HG03064 (cell line): ENCODE measurements around the gene ZDHHC4.
A peak's percentile ranks its signal among the peaks of the same experiment; 100 is the strongest.
"Not testable (repeated sequence)": the region's sequence is repeated elsewhere in the genome, so short reads cannot be mapped to it uniquely, and the experiment has no call there.

Experiments
- ATAC-seq: cut with Tn5 transposase; IDR thresholded peaks from one replicate; pipeline ENCODE4 v1.9.1; 2021; ENCODE audit warnings: low read depth; ENCODE audit not compliant: unreplicated experiment

The ZDHHC4 gene

GRCh38 chr7:6631605-6632004 is 54.4 kb downstream of the ZDHHC4 start:
- no peak for ATAC-seq

DNA sequence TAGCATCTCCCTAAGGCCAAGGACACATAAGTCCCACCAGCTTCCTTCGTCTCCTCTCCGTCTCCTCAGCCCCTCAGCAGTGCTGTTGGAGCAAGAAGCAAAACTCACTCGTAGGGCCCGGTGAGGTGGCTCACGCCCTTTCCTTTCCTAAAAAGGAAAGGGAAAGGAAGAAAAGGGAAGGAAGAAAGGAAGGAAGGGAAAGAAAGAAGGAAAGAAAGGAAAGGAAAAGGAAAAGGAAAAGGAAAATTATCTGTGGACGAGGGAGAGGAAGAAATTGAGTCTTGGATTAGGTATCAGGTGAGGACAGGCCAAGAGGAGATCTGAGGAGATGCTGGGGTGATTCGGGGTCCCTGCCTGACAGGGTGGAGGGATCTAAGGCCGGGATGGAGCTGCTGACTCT is 56.8 kb downstream of the ZDHHC4 start:
- ATAC-seq, result no peak

- ATAC-seq, result not testable (repeated sequence)
Measured at GRCh38 chr7:6634971-6635370, 57.7 kb downstream of the ZDHHC4 start.

DNA sequence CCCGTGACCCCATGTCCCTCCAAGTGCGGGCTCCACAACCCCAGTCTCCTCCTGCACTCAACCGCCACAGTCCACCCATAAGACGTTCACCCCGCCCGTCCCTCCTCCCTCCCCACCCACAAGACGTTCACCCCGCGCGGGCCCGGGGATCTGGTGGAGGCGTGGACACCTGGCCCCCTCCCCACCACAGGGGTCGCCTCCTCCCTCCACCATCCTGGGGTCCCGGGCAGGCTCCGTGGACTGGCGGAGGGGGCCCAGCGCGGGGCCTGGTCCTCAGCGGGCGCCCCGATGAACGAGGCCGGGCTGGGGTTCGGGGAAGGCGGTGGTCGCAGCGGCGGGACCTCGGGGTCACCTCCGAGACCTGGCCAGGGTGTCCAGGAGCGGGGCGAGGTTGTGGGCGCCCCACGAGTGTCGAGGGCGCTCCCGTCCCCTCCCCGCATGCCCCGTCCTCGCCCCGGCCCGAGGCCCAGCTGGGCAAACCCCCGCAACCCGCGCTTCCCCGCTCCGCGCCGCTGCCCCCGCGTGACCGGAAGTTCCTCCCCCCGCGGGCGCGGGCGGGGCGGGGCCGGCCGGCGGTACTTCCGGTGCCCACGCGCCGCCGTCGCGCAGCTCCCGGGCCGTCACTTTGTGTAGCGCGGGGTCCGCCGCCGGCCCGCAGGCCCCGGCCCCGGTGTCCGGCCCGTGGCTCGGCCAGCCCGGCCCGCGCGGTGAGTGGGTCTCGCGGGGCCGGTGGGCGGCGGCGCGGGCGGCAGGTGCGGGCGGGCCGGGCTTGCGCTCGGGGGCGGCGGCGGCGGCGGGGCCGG is 59.7 kb downstream of the ZDHHC4 start, which contains the start of gene ZNF316:
Gene ZNF316, plus strand, starts transcription at position 578 of the 803 bp plus-strand sequence. CDS start 5,092 bp downstream, outside the sequence.
- ATAC-seq, result peak; percentile 71

DNA sequence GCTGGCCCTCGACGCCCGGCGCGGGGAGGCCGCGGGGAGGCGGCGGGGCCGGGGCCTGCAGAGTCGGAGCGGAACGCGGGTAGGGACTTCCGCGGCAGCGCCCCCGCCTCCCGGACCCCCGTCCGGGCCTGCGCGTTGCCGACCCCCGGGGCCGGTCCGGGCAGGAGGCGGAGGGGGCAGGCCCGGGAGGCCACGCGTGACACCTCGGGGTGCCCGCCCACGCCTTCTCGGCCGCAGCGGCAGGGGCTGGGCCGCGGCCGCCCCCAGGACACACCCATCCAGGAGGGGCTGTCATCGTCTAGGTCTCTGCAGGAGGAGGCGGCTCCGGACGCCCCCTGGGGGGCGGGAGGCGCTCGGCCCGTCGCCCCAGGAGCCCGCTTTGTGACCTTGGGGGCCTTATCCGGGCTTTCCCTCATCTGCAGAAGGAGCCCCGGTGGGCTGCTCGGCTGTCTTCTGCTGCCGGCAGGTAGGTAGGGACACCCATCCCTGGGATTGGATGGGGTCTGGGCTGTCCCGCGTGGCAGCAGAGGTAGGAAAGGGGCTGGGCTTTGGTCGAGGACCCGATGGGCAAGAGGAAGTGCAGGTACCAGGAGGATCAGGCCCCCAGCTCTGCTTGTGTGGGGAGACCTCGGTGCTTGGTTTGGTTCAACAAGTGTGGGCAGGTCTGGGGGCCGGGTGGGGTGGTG is 60.4 kb downstream of the ZDHHC4 start:
- peak; percentile 52 for ATAC-seq
